ENCODE data around the gene MYOM1.
"Not testable (repeated sequence)": the region's sequence is repeated elsewhere in the genome, so short reads cannot be mapped to it uniquely, and the experiment has no call there.

Gene MYOM1

DNA sequence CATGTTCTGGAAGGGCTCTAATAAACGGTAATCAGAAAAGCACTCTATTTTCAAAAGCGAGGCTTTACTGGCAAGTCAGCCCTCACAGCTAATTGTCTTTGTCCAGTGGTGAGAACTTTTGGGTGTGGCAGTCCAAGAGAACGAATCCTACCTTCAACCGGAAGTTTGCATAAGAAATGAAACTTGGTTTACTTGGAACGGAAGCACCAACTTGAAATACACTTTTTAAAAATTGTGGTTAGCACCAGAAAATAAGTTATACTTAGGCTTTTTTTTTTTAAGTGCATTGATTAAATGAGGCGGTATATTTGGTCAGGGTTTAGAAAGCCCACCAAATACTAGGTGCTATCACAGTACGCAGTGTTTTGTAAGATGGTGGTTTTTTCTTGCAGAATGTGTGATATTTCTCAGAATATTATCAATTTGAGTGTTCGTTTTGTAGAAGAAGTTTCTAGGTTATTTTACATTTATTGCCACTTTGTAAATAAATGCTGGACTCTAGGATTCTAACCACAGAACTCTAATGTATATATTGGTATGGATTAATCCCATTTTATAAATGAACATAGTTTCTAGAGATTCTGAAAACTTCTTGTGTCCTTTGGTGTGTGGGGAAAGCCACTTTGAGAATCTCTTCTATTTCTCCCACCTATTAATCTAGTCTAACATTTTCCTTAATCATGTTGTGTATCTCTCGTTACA, 29.0 kb upstream of the MYOM1 start:
- DNase-seq (ENCODE audit: low spot score), result peak; percentile 71

DNA sequence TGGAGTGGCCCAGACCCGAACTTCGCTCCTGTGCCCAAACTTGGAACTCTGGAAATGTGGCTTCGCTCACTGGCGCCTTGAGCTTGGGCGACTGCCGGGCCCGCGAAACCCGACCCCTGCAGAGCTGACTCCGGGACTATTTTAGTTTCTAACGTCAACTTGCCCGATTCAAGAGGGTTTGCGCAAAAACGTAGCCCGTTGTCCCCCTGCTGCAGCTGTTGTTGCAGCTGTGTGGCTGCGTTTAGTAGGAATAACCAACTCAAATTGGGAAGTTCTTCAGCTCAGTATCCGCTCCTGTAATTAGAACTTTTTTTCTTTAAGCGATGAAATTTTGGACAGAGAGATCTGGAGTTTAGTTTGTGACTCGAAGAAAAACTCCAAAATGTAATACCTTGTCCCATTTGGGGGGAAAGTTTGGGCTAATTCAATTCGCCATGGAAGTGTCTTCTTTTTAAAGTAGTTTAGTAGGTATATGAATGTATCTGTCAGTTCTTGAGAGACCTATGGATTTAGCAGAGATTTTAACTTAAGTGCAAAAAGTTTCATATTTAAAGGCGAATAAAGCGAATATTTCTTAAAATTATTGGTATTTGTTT, 28.4 kb upstream of the MYOM1 start:
- no peak for DNase-seq (ENCODE audit: low spot score)

DNA sequence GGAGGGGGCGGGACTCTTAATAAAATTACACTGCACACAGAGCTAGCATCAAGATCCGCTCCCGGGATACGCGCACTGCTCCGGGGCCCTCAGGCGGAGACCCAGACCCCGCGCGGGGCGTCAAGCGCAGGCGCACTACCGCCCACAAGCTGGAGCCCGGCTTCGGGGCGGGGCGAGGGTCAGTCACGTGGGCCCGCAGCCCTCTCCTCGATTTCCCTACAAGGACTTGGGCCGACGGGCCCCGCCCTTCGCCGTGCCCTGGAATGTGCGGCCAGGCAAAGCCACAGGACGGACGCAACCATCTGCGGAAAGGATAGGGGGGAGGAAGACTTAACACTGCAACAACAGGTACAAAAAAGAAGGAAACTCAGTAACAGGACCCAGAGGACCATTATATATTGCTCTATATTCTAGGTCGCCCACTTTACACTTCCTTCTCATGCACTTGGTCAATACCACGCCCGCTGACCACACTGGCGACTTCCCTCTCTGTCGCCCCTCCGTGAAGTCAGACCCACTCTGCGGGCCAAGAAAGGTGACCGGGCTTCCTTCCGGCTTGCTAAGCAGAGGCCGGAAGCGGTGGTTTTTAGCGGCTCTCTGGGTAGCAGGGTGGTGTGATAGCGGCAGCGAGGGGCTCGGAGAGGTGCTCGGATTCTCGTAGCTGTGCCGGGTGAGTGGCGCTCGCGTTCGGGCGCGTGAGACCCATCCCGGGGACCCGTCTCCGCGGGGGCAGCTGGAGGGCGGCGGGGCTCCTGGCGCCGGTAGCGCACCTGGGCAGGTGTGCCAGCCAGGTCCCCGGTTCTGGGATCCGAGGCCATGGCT, 27.7 kb upstream of the MYOM1 start, which contains the start of gene MYL12A:
Gene MYL12A (plus strand): TSS at position 562 of the 822 bp plus-strand sequence. CDS start 5,447 bp downstream, outside the sequence.
- DNase-seq (ENCODE audit: low spot score), result peak; percentile 97

DNA sequence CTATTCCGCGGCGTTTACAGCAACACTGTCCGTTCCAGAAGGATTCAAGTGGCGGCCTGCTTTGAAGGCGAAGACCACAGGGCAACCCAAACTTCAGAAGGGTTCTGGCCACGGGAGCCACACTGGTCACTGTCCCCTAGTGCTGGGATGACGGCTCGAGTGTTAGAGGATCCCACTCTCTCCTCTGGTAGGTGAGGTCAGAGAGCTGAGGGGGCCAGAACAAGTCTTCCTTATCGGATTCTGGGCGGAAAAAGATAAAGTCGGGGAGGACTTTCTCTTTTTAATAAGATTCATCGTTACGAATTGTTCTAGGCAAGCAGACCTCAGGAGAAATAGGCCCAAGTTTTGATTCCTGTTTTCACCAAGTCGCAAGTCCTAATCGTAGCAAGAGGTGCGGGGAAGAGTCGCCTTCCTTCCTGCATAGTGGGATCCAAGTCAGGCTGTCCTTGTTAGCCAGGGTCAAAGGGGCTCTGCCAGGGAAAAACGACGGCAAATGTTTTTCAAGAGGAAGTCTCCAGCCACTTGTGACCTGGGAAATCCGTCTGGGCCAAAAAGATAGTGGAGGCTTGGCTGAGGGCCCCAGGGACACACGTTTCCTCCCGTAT, 27.0 kb upstream of the MYOM1 start:
- DNase-seq (ENCODE audit: low spot score), result peak; percentile 47

DNA sequence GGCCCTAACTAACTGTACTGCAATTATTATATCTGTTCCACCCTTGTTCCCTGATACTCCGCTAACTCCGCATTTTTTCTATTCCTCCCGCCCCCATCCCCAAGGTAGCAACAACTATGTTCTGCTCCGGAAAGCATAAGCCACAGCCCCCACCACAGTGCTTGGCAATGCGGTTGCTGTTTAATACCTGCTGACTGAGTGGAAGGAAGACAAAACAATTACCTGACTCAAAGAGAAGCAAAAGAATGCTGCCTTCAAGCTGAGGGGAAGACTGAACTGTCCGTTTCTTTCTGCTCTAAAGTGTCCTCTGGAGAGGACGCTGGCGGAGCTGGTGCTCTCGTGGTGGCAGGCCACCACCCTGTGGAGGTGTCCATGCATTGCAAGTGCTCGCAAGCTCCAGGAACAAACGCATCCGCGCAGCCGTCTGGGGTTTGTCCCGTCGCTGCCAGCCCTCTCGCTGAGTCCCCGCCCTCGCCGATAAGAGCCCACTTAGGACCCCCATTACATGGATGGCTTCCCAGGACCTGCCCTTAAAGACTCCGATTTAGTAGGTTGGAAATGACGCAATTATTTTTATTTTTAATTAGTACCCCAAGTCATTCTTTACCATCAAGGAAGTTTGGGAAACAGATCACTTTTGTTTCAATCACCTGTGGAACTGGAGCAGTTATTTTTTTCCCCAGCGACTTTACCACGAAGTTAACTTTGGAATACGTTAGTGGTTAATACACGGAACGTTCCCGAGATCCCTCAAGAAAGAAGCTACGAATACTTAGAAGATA, 26.3 kb upstream of the MYOM1 start:
- DNase-seq (ENCODE audit: low spot score), result peak; percentile 92

DNA sequence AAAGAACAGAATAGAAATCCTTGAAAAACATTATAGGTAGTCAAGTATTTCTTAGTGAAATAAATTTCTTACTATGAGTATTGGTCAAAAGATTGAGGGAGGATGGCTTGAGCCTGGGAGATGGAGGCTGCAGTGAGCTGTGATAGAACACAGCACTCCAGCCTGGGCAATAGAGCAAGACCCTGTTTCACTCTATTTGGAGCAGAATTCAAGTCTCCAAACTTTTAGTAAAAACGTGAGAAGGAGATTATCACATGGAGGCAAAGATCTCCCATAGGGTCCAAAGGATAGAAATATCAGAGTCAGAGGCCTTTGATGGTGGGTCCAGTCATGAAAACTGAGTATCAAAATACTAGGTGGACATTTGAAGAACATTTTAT, 25.4 kb upstream of the MYOM1 start:
- DNase-seq (ENCODE audit: low spot score), result no peak

DNA sequence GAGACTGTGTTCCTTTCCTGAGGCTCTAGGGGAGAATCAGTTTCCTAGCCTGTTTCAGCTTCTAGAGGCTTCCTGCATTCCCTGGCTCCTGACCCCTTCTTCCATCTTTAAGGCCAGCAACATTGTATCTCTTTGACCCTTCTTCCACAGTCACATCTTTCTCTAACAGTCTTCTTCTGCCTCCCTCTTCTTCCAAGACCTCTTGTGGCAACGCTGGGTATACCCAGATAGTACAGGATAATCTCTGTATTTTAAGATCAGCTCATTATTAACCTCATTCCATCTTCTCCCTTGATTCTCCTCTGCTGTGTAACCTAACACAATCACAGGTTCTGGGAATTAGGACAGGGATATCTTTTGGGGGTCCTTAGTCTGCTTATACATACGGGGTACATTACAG, 19.0 kb upstream of the MYOM1 start:
- DNase-seq (ENCODE audit: low spot score), result no peak

DNA sequence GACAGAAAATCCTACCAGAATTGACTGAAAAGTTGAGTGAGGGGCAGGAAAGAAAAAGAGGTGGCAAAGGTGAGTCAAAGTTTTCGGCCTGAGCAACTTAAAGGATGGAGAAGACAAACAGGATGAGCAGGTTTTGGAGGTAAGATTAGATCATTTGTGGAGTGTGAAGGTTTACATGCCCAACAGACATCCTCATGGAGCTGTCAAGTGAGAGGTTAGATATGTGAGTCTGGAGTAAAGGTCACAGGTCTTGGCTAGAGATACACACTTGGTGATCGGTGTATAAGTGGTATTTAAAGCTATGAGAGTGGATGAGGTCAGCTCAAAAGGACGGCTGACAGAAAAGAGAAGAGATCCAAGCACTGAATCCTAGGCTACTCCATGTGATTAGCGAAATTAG, 16.7 kb upstream of the MYOM1 start:
- no peak for DNase-seq (ENCODE audit: low spot score)

DNA sequence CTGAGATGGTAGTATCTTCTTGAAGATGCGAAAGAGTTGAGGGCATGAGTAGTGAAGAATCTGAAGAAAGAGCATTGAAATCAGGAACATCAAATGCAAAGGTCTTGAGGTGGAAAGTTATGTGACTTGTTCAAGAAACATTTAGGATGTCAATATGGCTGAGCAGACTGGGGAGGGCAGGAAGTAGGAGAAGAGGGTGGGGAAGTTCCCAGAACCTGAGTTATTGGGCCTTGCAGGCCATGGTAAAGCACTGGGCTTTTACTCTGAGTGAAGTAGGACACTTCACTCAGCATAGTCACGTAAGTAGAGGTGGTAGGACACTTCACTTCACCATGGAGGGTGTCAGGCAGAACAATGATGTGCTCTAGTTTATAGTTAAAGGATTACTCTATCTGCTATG, 16.1 kb upstream of the MYOM1 start:
- no peak for DNase-seq (ENCODE audit: low spot score)

DNA sequence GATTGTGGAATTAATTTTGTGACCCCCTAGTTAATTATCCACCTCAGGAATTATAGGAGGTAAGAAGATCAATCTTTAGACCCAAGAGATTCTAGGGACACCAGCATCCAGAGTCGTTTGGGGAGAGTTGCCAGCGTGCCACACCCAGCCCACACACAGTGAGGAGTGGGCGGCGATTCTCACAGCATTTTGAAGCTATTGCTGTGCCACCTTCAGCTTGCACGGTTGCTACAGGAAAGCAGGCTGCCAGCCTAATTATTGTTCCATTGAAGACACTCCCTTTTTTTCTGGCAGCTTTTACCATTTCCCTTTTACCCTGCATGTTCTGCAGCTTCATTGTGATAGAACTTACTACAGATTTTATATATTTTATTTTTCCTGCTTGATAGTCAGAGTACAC, 14.7 kb upstream of the MYOM1 start:
- DNase-seq (ENCODE audit: low spot score), result peak; percentile 11

DNA sequence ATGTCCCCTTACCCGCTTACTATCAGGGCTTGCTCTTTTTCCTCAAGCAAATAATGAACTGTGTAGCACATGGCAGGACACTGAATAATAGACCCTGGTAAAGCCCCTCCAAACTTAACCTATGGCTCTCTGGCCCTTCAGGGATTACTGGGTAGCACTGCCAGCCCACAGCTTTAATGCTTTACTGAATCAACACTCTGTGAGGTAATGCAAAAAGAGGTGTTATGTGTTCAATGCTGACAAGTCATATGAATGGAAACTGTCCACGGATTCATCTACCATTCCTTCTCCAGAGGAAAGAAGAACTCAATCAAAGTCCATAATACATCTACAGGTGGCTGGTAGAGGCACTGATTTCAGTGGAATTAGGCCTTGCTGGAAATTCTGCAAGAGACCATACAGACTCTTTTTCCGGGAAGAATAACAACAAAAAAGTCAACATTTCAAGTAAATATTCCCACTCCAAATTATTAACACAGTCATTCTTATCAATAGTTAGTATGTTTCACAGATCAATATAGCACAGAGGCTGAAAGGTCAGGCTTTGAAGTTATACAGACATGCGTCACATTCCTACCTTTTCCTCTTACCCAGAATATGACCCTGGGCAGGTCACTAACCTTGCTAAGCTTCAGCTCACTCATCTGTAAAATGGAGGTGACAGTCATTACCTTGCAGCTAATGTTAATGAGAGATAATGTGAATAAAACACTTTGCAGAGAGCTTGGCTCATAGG, 13.8 kb upstream of the MYOM1 start:
- no peak for DNase-seq (ENCODE audit: low spot score)

DNA sequence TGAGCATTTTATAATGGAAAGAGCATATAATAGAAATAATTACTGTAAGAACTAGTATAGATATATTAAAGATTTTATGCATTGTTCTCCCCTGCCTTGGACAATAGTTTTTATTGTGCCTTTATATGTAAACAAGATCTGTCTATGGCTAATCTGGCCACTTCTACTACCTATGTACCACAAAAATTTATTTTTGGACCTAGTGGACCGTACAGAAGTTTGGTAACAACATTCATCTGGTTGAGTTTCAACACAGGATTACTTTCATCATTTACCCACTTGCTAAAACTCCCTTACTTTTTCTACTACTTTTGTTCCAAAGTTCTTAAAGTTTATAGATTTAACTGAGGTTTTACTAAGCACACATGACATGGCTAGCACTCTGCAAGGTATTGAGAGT, 13.2 kb upstream of the MYOM1 start:
- no peak for DNase-seq (ENCODE audit: low spot score)

DNA sequence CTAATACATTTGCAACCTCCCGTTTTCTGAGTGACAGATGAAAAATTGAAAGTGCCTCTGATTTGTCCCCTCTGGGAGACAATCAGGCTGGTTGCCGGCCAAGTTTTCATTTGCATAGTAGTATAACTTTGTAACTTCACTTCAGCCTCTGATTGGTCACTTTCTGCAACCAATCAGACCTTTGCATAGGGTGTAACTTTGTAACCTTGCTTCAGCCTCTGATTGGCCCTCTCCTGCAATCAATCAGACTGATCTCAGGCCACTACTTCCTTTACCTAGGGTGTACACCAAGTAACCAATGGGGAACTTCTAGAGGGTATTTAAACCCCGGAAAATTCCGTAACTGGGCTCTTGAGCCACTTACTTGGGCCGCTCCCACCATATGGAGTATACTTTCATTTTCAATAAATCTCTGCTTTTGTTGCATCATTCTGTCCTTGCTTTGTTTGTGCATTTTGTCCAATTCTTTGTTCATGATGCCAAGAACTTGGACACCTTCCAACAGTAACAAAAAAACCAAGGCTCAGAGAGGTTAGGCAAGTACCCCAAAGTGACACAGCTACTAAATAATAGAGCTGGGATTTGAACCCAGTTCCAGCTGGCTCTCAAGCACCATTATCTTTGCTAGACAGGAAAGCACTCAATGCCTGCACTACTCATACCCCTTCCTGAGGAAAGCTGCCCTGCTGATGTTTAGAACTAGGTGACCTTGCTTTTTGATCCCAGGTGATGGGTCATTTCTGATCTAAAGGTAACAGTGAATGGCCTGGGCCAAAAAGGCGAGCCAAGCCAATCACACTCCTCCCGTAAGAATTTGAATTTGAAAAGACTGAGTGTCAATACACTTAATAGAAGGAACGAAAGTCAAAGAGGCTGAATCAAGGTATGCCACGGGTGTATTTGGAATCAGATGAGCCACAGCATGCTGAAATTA, 10.9 kb upstream of the MYOM1 start:
- DNase-seq (ENCODE audit: low spot score), result no peak

DNA sequence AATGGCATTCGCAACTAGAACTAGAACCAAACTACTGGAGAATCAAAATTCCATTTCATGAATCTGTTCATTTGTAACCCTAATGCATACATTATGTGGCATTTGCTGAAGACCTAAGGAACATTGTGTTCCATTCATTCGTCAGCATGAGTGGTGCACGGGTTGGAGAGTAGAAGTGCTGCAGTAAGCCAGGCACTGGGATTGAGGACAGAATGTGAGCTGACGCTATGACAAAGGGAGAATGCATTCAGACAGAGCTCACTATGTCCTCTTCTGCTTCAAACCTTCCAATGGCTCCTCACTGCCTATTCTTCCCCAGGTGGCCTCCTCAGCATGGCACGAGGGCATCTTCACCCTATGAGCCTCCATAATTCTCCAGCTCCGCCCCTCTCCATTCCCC, 6.3 kb upstream of the MYOM1 start:
- DNase-seq (ENCODE audit: low spot score), result no peak

DNA sequence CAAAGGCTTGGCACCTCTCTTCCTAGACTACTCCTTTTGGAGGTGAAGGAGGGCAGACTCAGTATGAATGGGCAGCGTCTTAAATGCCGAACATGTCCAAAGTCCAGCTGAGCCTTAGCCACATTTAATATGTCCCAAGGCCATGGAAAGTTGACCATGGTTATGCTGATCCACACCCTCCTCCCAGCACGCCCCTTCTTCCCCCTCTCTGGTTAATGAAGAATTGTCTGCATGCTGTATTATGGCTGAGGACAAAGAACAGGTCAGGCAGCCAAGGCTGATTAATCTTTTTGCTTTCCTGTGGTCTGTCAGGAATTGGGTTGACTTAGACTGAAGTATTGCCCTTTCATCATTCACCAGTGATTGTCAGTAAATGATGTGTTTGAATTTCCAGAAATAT, 5.8 kb upstream of the MYOM1 start:
- no peak for DNase-seq (ENCODE audit: low spot score)

DNA sequence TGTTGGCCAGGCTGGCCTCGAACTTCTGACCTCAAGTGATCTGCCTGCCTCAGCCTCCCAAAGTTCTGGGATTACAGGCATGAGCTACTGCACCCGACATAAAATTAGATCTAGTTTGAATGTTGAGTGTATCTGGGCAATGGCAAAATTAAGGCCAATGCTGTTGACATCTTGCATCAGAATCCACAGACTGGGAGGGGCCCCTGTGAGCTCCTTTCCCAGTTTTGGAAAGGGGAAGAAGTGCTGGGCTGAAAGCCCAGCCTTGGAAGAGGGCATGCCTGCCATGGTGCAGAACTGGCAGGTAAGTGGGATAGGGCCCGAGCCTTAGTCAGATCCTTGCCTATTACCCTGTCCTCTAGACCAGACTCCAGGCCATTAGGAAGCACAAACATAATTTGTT, 4.5 kb upstream of the MYOM1 start:
- no peak for DNase-seq (ENCODE audit: low spot score)

DNA sequence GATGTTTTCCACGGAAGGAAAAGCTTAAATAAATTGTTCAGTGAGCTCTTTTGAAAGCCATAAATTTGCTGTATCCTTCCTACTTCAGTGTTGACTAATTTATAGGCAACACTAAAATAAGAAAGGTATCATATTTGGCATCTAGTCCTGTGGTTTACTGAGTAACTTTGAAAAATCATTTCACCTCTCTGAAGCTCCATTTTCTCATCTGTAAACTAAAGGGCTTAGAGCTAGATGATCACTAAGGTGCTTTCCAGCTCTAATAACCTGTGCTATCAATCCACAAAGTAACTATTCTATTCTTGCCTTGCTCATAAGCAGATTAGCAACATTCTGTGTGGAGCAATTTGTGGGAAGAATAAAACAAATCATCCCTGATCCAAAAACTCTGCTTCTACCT, 3.6 kb upstream of the MYOM1 start:
- DNase-seq (ENCODE audit: low spot score), result no peak

DNA sequence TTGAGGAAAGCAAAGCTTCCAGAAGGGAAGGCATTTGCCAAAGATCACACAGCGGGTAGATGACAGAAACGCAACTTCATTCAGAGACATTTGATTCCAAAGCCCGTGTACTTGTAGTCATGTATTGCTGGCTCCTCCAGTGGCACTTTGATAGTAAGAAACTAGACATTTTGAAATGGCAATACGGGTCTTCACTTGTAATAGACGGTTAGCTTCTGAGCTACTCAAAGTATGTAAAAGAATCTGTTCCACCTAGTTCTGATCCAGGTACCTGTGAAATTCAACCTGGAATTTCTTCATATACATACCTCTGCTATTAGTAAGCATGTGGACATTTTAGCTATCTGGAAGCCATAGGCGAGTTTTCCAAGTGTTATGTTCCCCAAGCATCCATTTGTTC, 1.7 kb upstream of the MYOM1 start:
- no peak for DNase-seq (ENCODE audit: low spot score)

DNA sequence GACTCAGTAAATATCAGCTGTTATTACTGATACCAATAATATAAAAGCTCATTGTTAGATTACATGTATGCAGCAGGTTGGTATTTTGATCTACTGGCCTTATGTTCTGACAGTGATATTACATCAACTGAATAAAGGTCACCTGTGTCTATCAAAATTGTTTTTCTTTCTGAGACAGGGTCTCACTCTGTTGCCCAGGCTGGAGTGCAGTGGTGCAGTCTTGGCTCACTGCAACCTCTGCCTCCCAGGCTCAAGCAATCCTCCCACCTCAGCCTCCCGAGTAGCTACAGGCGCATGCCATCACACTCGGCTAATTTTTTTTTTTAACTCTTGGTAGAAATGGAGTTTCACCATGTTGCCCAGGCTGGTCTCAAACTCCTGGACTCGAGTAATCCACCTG, 1.1 kb upstream of the MYOM1 start:
- not testable (repeated sequence) for DNase-seq (ENCODE audit: low spot score)

DNA sequence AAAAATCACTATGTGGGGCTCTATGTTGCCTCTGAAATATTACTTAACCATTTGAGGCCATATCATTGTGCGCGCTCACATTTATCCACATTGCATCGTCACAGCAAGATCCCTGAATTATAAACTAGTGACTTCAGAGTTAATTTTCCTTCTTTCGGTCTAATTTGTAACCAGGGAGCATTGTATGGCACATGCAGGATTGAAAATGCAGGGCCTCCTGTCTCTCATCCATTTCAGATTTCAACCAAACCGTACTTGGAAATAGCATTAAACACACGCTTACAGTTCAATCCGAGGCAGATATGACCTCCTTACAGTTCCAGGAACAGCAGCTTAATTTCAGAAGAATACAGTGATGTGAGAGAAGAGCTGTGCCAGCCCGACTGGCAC, 532 bp downstream of the MYOM1 start:
- no peak for DNase-seq (ENCODE audit: low spot score)
